Activated T-cell treated with anti-CD3 and anti-CD28 coated beads, Interleukin-2, amount 50 U/mL, for 24 hours (primary cell): Measurements from ENCODE around the gene DUS4L.

Source experiments
- DNase-seq: peaks from one replicate; pipeline ENCODE4 v3.0.0-alpha.2; 2020
- H3K27ac Mint-ChIP-seq: 2 replicates; pipeline ENCODE4 v1.8.0; 2020; ENCODE audit warnings: mild to moderate bottlenecking, mixed read lengths
- H3K27me3 Mint-ChIP-seq: 2 replicates; pipeline ENCODE4 v1.8.0; 2020; ENCODE audit warnings: mixed read lengths
- H3K36me3 Mint-ChIP-seq: 2 replicates; pipeline ENCODE4 v1.8.0; 2020; ENCODE audit warnings: low read depth, mixed read lengths
- H3K4me1 Mint-ChIP-seq: 2 replicates; pipeline ENCODE4 v1.8.0; 2020; ENCODE audit warnings: low read depth, mixed read lengths
- H3K4me3 Mint-ChIP-seq: 2 replicates; pipeline ENCODE4 v1.8.0; 2020; ENCODE audit warnings: mild to moderate bottlenecking, moderate library complexity, mixed read lengths
- H3K9me3 Mint-ChIP-seq: 2 replicates; pipeline ENCODE4 v1.8.0; 2020; ENCODE audit warnings: mixed read lengths

DUS4L gene

DNA sequence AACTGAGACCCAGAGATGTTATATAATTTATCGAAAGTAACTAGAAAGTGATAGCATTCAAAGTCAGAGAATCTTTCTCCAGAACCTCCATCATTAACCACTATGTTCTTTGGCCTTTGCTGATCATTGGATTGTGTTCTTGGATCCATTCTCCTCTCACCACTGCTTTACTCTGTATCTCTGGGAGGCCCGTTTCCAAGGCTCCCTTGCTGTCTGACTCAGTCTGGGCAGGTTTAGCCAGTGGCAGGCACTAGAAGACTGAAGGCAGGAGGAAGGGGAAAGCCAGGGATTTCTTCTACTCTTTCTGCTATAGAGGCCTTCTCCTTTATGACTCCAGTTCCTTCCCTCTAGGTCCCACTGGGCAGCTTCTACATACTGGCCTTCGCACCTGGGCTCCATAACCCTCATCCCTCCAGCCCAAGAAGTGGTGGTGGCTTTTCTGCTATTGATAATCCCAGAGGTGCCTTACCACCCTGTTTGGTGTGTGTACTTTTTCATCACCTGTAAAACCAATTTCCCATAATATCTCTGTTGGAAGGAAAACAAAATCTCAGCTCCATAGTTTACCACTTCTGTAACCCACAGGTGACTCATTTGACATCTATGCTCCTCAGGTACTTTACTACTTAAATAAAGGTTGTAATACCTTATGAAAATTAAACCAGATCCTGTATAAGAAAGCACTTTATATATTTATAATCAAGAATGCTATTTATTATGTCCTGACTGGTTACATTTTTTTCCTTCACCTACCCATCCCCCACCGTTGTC is 52.3 kb downstream of the DUS4L start:
- Mint-ChIP-seq H3K27ac (no peak overlapping the region), H3K36me3 (peaks cover 47% of the 10 kb centered on the region), H3K9me3 (no peaks in the 10 kb centered on the region), H3K4me3 (no peak overlapping the region), H3K4me1 (no peaks in the 10 kb centered on the region), H3K27me3 (no peaks in the 10 kb centered on the region)
- DNase-seq: no peak

DNA sequence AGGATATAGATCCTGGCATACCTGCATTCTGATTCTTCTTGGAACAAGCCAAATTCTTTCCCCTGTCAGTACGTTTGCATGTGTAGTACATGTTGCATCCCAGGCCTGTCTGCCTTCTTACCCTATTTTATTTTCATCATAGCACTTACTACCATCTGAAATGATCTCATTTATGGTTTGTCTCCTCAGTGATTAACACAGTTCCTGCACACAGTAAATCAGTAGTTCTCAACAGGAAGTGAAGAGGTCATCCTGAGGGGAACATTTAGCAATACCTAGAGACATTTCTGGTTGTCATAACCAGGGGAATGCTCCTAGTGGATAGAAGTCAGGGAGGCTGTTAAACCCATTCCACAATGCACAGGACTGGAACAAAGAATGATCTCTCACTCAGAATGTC is 58.7 kb downstream of the DUS4L start:
- Mint-ChIP-seq H3K27ac (no peak overlapping the region), H3K36me3 (no peaks in the 10 kb centered on the region), H3K27me3 (no peaks in the 10 kb centered on the region), H3K4me1 (no peaks in the 10 kb centered on the region), H3K4me3 (no peak overlapping the region), H3K9me3 (peaks cover 1% of the 10 kb centered on the region)
- no peak for DNase-seq

DNA sequence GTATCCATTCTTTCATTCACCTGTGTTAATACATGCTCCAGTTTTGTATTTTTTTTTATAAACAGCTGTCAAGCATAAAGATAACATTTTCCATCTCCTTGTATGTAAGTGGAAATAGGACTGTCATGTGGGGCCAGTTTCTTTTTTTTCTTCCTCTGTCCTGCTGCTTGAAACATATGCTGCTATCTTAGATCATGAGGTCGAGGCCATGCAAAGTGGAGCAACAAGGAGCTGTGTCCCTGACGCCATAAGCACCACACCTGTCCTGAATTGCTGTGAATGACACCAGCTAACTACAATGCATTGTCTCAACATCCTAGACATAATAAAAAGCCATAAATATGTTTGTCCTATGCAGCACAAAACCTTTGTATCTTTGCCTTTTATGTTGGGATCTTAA is 59.1 kb downstream of the DUS4L start:
- no peak overlapping the region for H3K4me3 Mint-ChIP-seq
- peaks cover 1% of the 10 kb centered on the region for H3K9me3 Mint-ChIP-seq
- no peaks in the 10 kb centered on the region for H3K27me3 Mint-ChIP-seq
- no peaks in the 10 kb centered on the region for H3K36me3 Mint-ChIP-seq
- no peak for DNase-seq
- no peaks in the 10 kb centered on the region for H3K4me1 Mint-ChIP-seq
- no peak overlapping the region for H3K27ac Mint-ChIP-seq

DNA sequence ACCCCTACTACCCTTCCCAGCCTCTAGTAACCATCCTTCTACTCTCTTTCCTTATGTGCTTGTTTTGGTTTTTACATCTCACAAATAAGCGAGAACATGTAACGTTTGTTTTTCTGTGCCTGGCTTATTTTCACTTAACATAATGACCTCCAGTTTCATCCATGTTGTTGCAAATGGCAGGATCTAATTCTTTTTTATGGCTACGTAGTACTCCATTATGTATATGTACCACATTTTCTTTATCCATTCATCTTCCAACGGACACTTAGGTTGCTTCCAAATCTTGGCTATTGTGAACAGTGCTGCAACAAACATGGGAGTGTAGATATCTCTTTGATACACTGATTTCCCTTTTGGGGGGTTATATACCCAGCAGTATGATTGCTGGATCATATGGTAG is 63.2 kb downstream of the DUS4L start:
- H3K4me3 Mint-ChIP-seq: no peak overlapping the region
- no peak overlapping the region for H3K27ac Mint-ChIP-seq
- peaks cover 1% of the 10 kb centered on the region for H3K9me3 Mint-ChIP-seq

More for the DNA sequence above, 63.2 kb downstream of the DUS4L start:
- H3K36me3 Mint-ChIP-seq: peaks cover 9% of the 10 kb centered on the region
- H3K4me1 Mint-ChIP-seq: no peaks in the 10 kb centered on the region
- no peak for DNase-seq
- H3K27me3 Mint-ChIP-seq: no peaks in the 10 kb centered on the region
